ENCODE results near the gene RYR2. TPM values are rescaled to one million over a fixed set of nuclear protein-coding genes. Genes with fewer than 3 reads are reported as not detected.

The RYR2 gene
- total RNA-seq, 3 donors from 2014 or later, result 0.16 to 0.59 (median 0.33) TPM

DNA sequence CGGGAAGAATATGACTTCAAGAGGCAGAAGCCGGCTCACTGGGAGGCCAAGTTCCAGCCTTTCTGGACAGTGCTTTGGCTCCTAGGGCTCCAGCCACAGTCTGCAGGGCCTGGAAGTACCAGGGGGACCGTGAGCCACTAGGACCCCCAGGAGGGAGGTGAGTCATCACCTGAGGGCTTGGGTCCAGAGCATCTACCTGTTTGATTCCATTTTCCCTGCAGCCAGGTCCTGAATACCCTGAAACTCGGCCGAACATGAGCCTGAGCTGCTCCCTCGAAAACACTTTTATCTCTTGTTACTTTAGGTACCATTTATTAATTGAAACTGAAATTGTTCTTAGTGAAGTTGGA, 164.1 kb downstream of the RYR2 start:
- Histone ChIP-seq H3K9me3 (no peaks in the 10 kb centered on the region), H3K4me3 (no peak overlapping the region), H3K4me1 (no peaks in the 10 kb centered on the region), H3K27ac (no peak overlapping the region), H3K36me3 (no peaks in the 10 kb centered on the region), H3K27me3 (no peaks in the 10 kb centered on the region)
- intact Hi-C loops (cut with DNase I; ENCODE audit: low total_unique reads), result no loop called here
- DNase-seq (ENCODE audit: low spot score in 2 of 2), result no peak
- TF ChIP-seq, protein P1, sequence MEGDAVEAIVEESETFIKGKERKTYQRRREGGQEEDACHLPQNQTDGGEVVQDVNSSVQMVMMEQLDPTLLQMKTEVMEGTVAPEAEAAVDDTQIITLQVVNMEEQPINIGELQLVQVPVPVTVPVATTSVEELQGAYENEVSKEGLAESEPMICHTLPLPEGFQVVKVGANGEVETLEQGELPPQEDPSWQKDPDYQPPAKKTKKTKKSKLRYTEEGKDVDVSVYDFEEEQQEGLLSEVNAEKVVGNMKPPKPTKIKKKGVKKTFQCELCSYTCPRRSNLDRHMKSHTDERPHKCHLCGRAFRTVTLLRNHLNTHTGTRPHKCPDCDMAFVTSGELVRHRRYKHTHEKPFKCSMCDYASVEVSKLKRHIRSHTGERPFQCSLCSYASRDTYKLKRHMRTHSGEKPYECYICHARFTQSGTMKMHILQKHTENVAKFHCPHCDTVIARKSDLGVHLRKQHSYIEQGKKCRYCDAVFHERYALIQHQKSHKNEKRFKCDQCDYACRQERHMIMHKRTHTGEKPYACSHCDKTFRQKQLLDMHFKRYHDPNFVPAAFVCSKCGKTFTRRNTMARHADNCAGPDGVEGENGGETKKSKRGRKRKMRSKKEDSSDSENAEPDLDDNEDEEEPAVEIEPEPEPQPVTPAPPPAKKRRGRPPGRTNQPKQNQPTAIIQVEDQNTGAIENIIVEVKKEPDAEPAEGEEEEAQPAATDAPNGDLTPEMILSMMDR (IDR thresholded peaks at IDR 0.05), result no peak
- TF ChIP-seq POLR2A (IDR thresholded peaks at IDR 0.05) (no peak), POLR2AphosphoS5 (IDR thresholded peaks at IDR 0.05) (no peak)

- TF ChIP-seq, protein P1 (IDR thresholded peaks at IDR 0.05), result no peak
- TF ChIP-seq POLR2AphosphoS5 (IDR thresholded peaks at IDR 0.05), result no peak
- Histone ChIP-seq H3K36me3 (no peaks in the 10 kb centered on the region), H3K4me1 (no peaks in the 10 kb centered on the region), H3K27ac (no peak overlapping the region), H3K4me3 (no peak overlapping the region), H3K9me3 (no peaks in the 10 kb centered on the region), H3K27me3 (no peaks in the 10 kb centered on the region)
- no peak for DNase-seq (ENCODE audit: low spot score in 2 of 2)
- intact Hi-C loops (cut with DNase I; ENCODE audit: low total_unique reads), result no loop called here
Observed at GRCh38 chr1:237211031-237211430, 169.0 kb downstream of the RYR2 start.

- no peaks in the 10 kb centered on the region for H3K36me3 ChIP-seq
- TF ChIP-seq POLR2AphosphoS5 (IDR thresholded peaks at IDR 0.05), result no peak
- no peak for TF ChIP-seq POLR2A (IDR thresholded peaks at IDR 0.05)
- TF ChIP-seq, protein P1 (IDR thresholded peaks at IDR 0.05), result no peak
- H3K27me3 ChIP-seq, result no peaks in the 10 kb centered on the region
- intact Hi-C loops (cut with DNase I; ENCODE audit: low total_unique reads), result no loop called here
- H3K4me1 ChIP-seq, result no peaks in the 10 kb centered on the region
- no peak overlapping the region for H3K4me3 ChIP-seq
- no peak for DNase-seq (ENCODE audit: low spot score in 2 of 2)
- no peak overlapping the region for H3K27ac ChIP-seq
- H3K9me3 ChIP-seq, result no peaks in the 10 kb centered on the region
Observed at GRCh38 chr1:237211540-237211939, 169.6 kb downstream of the RYR2 start.

DNA sequence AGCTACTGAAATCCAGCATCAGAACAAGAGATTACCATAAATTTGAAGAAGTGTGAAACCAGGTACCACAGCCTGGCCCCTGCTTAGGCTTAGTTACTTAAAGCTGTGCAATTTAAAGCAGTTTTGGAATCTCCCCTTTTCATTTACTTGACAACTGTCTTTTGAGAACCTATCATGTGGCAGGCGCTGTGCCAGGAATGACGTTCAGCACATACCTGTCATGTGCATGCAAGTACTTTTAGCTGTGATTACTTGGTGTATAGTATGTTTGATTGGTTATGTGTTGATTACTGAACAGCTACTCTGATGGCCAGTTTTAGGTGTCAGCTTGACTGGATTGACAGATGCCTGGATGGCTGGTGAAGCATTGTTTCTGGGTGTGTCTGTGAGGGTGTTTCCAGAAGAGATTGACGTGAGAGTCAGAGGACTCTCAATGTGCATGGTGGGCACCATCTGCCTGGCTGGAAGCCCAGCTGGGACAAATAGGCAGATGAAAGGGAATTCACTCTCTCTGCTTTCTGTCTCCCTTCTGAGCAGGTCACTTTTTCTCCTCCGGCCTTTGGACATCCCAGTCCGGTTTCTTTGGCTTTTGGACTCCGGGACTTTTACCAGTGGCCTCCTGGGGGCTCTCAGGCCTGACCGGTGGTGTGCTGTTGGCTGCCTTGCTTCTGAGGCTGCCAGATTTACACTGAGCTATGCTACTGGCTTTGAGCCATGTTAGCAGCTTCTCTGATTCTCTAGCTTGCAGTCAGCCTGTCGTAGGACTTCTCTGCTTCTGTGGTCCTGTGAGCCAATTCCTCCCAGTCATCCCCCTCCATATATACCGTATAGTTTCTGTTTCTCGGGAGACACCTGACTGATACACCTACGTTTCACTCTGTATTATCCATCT, 178.0 kb downstream of the RYR2 start:
- Histone ChIP-seq H3K27ac (no peak overlapping the region), H3K9me3 (no peaks in the 10 kb centered on the region), H3K4me1 (no peaks in the 10 kb centered on the region), H3K36me3 (no peaks in the 10 kb centered on the region), H3K4me3 (no peak overlapping the region), H3K27me3 (no peaks in the 10 kb centered on the region)
- intact Hi-C loops (cut with DNase I; ENCODE audit: low total_unique reads), result no loop called here
- TF ChIP-seq POLR2AphosphoS5 (IDR thresholded peaks at IDR 0.05) (no peak), POLR2A (IDR thresholded peaks at IDR 0.05) (no peak)
- TF ChIP-seq, protein P1 (IDR thresholded peaks at IDR 0.05), result no peak
- DNase-seq (ENCODE audit: low spot score in 2 of 2), result no peak

DNA sequence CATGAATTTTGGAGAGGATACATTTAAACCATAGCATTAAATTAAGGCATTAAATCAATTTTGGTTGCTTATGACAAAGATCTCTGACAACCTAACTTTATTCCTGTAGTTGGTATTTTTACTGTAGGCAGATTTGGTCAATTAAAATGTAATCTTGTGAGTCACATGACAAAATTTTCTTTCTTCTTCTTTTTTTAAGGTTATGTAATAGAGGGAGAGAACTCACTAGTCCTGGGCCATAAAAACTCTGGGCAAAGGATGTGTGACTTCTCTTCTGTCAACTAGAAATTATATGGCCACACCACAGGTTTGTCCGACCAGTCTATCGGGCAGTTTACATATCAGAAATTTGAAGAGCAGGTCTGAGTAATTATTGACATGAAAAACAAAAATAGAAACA, 181.4 kb downstream of the RYR2 start:
- Histone ChIP-seq H3K4me3 (no peak overlapping the region), H3K4me1 (no peaks in the 10 kb centered on the region), H3K36me3 (no peaks in the 10 kb centered on the region), H3K27ac (no peak overlapping the region), H3K9me3 (no peaks in the 10 kb centered on the region), H3K27me3 (no peaks in the 10 kb centered on the region)
- no peak for TF ChIP-seq POLR2AphosphoS5 (IDR thresholded peaks at IDR 0.05)
- no peak for TF ChIP-seq POLR2A (IDR thresholded peaks at IDR 0.05)
- TF ChIP-seq, protein P1 (IDR thresholded peaks at IDR 0.05), result no peak
- intact Hi-C loops (cut with DNase I; ENCODE audit: low total_unique reads), result no loop called here
- DNase-seq (ENCODE audit: low spot score in 2 of 2), result no peak

Measured in breast epithelium (tissue), 4 donors.